GM12878 (cell line): ENCODE results near the gene WDR48. TPM values are rescaled to one million over a fixed set of nuclear protein-coding genes. Genes with fewer than 3 reads are reported as not detected.

Source experiments
- ATF3 ChIP-seq: IDR thresholded peaks from 2 replicates; pipeline ENCODE4 v1.6.1; 2011; ENCODE audit warnings: low read depth, mild to moderate bottlenecking, low read length, moderate library complexity, borderline replicate concordance; ENCODE audit errors: extremely low read depth
- CEBPB ChIP-seq, 2 experiments: fragments of 150-350 bp in 1 of 2; IDR thresholded peaks; 2 replicates each; pipeline ENCODE4 v1.6.1; 2012 to 2014; ENCODE audit warnings: low read depth in 2 of 2, low read length in 2 of 2, borderline replicate concordance in 1 of 2, inconsistent platforms in 1 of 2
- CEBPZ ChIP-seq: fragments of 150-350 bp; IDR thresholded peaks from 2 replicates; pipeline ENCODE4 v1.6.1; 2016; ENCODE audit warnings: low read depth, low read length
- EGR1 ChIP-seq, 2 experiments: IDR thresholded peaks; 1 replicate in 1 of 2; 2 replicates in 1 of 2; pipeline ENCODE4 v1.6.1; 2011 to 2012; ENCODE audit warnings: low read depth in 2 of 2, low read length in 2 of 2, borderline replicate concordance in 1 of 2, mild to moderate bottlenecking in 1 of 2, moderate library complexity in 1 of 2
- GABPA ChIP-seq: IDR thresholded peaks from 2 replicates; pipeline ENCODE4 v1.6.1; 2014; ENCODE audit warnings: antibody characterized with exemption, low read depth, mild to moderate bottlenecking, inconsistent platforms
- JUND ChIP-seq: IDR thresholded peaks from 2 replicates; pipeline ENCODE4 v1.6.1; 2012; ENCODE audit warnings: low read depth, mild to moderate bottlenecking, low read length, improper control_type of control experiment, moderate library complexity
- MYC ChIP-seq: IDR thresholded peaks from 2 replicates; pipeline ENCODE4 v1.6.1; 2011; ENCODE audit warnings: mild to moderate bottlenecking, low read length, moderate library complexity, inconsistent platforms; ENCODE audit not compliant: insufficient read depth, insufficient replicate concordance, insufficient read length, severe bottlenecking
- POLR2AphosphoS2 ChIP-seq: IDR thresholded peaks from 2 replicates; pipeline ENCODE4 v1.6.1; 2011; ENCODE audit warnings: low read depth, mild to moderate bottlenecking, low read length, improper control_type of control experiment, moderate library complexity
- PRDM15 ChIP-seq: fragments of 450-650 bp; formaldehyde crosslinking; IDR thresholded peaks from 2 replicates; pipeline ENCODE4 v1.4.0; 2020; ENCODE audit warnings: mild to moderate bottlenecking, moderate library complexity
- SKIL ChIP-seq: fragments of 450-650 bp; IDR thresholded peaks from 2 replicates; pipeline ENCODE4 v1.6.1; 2017; ENCODE audit warnings: mild to moderate bottlenecking, low read depth, inconsistent platforms; ENCODE audit not compliant: poor library complexity, severe bottlenecking
- SREBF1 ChIP-seq: IDR thresholded peaks from 2 replicates; pipeline ENCODE4 v1.6.1; 2012; ENCODE audit warnings: mild to moderate bottlenecking, low read length
- TAF1 ChIP-seq: IDR thresholded peaks from 2 replicates; pipeline ENCODE4 v1.6.1; 2011; ENCODE audit warnings: mild to moderate bottlenecking, low read depth, low read length, borderline replicate concordance
- TCF3 ChIP-seq: IDR thresholded peaks from 2 replicates; pipeline ENCODE4 v1.6.1; 2012; ENCODE audit warnings: low read depth, mild to moderate bottlenecking, low read length, borderline replicate concordance; ENCODE audit not compliant: insufficient read depth
- YY1 ChIP-seq: IDR thresholded peaks from 2 replicates; pipeline ENCODE4 v1.6.1; 2011; ENCODE audit warnings: low read depth, mild to moderate bottlenecking, low read length
- ZNF207 ChIP-seq: fragments of 450-650 bp; IDR thresholded peaks from 2 replicates; pipeline ENCODE4 v1.6.1; 2014; ENCODE audit warnings: antibody characterized with exemption, mild to moderate bottlenecking, borderline replicate concordance
- ZNF24 ChIP-seq: fragments of 450-650 bp; IDR thresholded peaks from 2 replicates; pipeline ENCODE4 v1.6.1; 2017; ENCODE audit warnings: antibody characterized with exemption, mild to moderate bottlenecking
- ZNF274 ChIP-seq: IDR thresholded peaks from one replicate; pipeline ENCODE4 v1.8.0; 2011; ENCODE audit not compliant: insufficient read length, insufficient read depth
- ZNF622 ChIP-seq: fragments of 450-650 bp; IDR thresholded peaks from 2 replicates; pipeline ENCODE4 v1.6.1; 2017; ENCODE audit warnings: mild to moderate bottlenecking, inconsistent platforms
- polyA plus RNA-seq, 11 experiments: library from polyadenylated mRNA; depleted of rRNA in 4 of 11; unstranded in 6 of 11; stranded (reverse) in 5 of 11; fragments of >200 nt; fragmentation: Nextera tagmentation in 4 of 11; fragmentation: Illumina TruSeq in 1 of 11; extraction: Ambion mirVana in 4 of 11; extraction: Trizol in 1 of 11; gene quantifications; 1 replicate in 1 of 11; 2 replicates in 10 of 11; pipeline versions ENCODE4 v1.2.1 to v1.2.3, GENCODE V29; 2011 to 2016; ENCODE audit warnings: inconsistent platforms in 2 of 11, missing spikeins in 2 of 11, low read depth in 1 of 11
- total RNA-seq, 4 experiments: library from RNA; depleted of rRNA in 3 of 4; stranded (reverse); fragments of >200 nt in 3 of 4; fragmentation: Illumina TruSeq in 1 of 4; extraction: Trizol in 1 of 4; gene quantifications; 2 replicates each; pipeline versions ENCODE4 v1.2.1 to v1.2.3, GENCODE V29; 2013 to 2021

WDR48 gene
- total and polyA plus RNA-seq, 10 of the 15 experiments (the other 5 are each of a cell fraction or from before 2014, with no cell fraction given) = 16.8 to 43.8 (median 29.0) TPM

GRCh38 chr3:39051649-39052561 is at the start of gene WDR48, which contains the start of gene SCN11A (continued):
- TF ChIP-seq SREBF1 (no peak), ZNF207 (no peak), SKIL (no peak), ATF3 (no peak), CEBPZ (no peak), YY1 (peak; percentile 98), ZNF24 (no peak), PRDM15 (no peak), ZNF274 (no peak), TCF3 (peak; percentile 42; the same call in 1 of the 2 replicates), TAF1 (peak; percentile 95), JUND (no peak), EGR1 (IDR thresholded peaks at IDR 0.05; ENCODE audit: borderline replicate concordance in 1 of 2, low read depth in 2 of 2, low read length in 2 of 2) (peak in 1 of 2 experiments; percentile 95; a peak in 2 of 3 replicates), POLR2AphosphoS2 (peak; percentile 92), ZNF622 (no peak), MYC (no peak), GABPA (peak; percentile 95), CEBPB (IDR thresholded peaks at IDR 0.05; ENCODE audit: borderline replicate concordance in 1 of 2, low read depth in 2 of 2, low read length in 2 of 2) (no peak)
